Measurements from ENCODE around the gene RAB11FIP3.

DNA sequence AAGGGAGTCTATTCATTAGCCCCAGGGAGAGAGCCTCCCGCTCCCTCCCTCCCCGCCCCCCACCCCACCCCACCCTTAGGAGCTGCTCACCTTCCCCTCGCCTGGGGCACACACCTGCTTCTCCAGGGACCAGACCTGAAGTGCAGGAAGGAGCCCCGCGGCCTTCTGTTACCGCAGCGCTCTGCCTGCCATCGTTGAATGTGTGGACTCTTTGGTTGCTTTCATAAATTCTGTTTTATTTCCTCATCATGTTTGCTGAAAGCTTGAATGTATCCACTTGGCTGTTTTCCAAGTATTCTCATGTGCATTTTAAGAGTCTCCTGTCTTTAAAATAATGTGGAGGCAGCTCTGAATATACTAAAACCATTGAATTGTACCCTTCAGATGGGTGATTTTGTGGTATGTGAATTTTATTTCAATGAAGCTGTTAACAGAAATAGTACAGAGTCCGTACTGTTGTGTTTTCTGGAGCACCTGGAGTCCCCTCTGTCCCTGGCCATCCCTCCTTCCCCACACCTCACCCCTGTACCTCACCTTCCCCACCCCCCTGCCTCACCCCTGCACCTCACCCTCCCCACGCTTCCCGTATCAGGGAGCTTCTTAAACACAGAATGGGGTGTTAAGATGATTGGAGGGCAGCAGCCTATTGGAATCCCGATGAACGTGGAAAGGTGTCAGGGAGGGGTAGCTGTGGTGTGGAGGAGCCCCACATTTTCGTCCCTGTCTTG is 25.5 kb downstream of the RAB11FIP3 start:
- TF ChIP-seq, protein P1, sequence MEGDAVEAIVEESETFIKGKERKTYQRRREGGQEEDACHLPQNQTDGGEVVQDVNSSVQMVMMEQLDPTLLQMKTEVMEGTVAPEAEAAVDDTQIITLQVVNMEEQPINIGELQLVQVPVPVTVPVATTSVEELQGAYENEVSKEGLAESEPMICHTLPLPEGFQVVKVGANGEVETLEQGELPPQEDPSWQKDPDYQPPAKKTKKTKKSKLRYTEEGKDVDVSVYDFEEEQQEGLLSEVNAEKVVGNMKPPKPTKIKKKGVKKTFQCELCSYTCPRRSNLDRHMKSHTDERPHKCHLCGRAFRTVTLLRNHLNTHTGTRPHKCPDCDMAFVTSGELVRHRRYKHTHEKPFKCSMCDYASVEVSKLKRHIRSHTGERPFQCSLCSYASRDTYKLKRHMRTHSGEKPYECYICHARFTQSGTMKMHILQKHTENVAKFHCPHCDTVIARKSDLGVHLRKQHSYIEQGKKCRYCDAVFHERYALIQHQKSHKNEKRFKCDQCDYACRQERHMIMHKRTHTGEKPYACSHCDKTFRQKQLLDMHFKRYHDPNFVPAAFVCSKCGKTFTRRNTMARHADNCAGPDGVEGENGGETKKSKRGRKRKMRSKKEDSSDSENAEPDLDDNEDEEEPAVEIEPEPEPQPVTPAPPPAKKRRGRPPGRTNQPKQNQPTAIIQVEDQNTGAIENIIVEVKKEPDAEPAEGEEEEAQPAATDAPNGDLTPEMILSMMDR (IDR thresholded peaks at IDR 0.05), result no peak
- no peak for TF ChIP-seq POLR2AphosphoS5 (IDR thresholded peaks at IDR 0.05)
- no peak for TF ChIP-seq POLR2A (IDR thresholded peaks at IDR 0.05)

Data from breast epithelium (tissue), 3 donors.